GM12892 (cell line): ENCODE measurements around the gene RBM20.

Experiments
- POLR2A ChIP-seq: IDR thresholded peaks from 2 replicates; pipeline ENCODE4 v1.6.1; 2011; ENCODE audit warnings: low read depth, low read length, control low read depth
- POLR2AphosphoS5 ChIP-seq: IDR thresholded peaks from 2 replicates; pipeline ENCODE4 v1.6.1; 2011; ENCODE audit warnings: low read depth, low read length, control low read depth
- TAF1 ChIP-seq: IDR thresholded peaks from 2 replicates; pipeline ENCODE4 v1.6.1; 2011; ENCODE audit warnings: low read depth, mild to moderate bottlenecking, control low read depth, low read length, borderline replicate concordance

DNA sequence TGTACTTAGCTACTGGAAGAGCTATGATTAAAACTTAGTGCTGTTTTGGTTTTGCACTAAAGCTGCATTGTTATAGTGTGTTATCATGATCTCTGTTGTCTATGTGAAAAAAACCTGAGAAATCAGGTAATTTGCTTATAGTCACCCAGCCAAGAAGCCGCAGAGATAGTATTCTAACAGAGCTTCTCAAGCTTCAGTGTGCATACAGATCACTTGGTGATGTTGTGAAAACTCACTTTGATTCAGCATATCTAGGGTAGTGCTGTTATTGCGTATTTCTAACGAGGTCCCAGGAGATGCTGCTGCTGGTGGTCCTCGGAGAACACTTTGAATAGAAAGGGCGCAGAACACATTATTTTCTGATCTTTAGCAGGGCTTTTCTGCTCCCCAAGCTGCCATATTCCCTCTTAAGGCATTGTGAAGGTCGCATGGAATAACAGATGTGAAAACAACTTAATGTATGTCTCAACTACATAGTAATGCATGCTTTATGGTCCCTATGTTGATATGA is 159.2 kb downstream of the RBM20 start:
- TF ChIP-seq POLR2A (no peak), POLR2AphosphoS5 (no peak), TAF1 (no peak)
